Ovary (tissue), 9 donors: Measurements from ENCODE around the gene GRIN2A. TPM values are rescaled to one million over a fixed set of nuclear protein-coding genes. Genes with fewer than 3 reads are reported as not detected.
A peak's percentile ranks its signal among the peaks of the same experiment; 100 is the strongest.

Source experiments
- DNase-seq, 5 donors: peaks; one replicate each; pipeline ENCODE4 v3.0.0-alpha.2; 2019 to 2020
- H3K27ac ChIP-seq, 2 donors: fragments of 200-600 bp; one replicate each; pipeline versions ENCODE4 v1.5.1 to v1.8.0; 2019 to 2022
- H3K27me3 ChIP-seq: fragments of 200-600 bp; one replicate; pipeline ENCODE4 v1.8.0; 2022
- H3K36me3 ChIP-seq: fragments of 200-600 bp; sonication (generic); one replicate; pipeline ENCODE4 v1.5.1; 2019
- H3K4me1 ChIP-seq: one replicate; pipeline ENCODE4 v1.8.1; 2013; ENCODE audit warnings: mild to moderate bottlenecking, moderate library complexity; ENCODE audit not compliant: insufficient read depth
- H3K4me3 ChIP-seq: fragments of 200-600 bp; sonication (generic); one replicate; pipeline ENCODE4 v1.5.1; 2017
- H3K9me3 ChIP-seq, 2 donors: fragments of 200-600 bp in 1 of 2; sonication (generic) in 1 of 2; one replicate each; pipeline versions ENCODE4 v1.5.1 to v1.8.1; 2013 to 2019; ENCODE audit warnings: mild to moderate bottlenecking in 1 of 2, moderate library complexity in 1 of 2
- CTCF ChIP-seq, 3 donors: fragments of 450-650 bp in 2 of 3; fragments of 200-600 bp in 1 of 3; IDR thresholded peaks; one replicate each; pipeline versions ENCODE4 v1.5.1 to v1.8.0; 2016 to 2022; ENCODE audit warnings: antibody characterized with exemption in 3 of 3, mild to moderate bottlenecking in 1 of 3
- EP300 ChIP-seq: sonication (generic); formaldehyde crosslinking; IDR thresholded peaks from one replicate; pipeline ENCODE4 v1.6.1; 2017; ENCODE audit warnings: antibody characterized with exemption
- POLR2A ChIP-seq: fragments of 450-650 bp; IDR thresholded peaks from one replicate; pipeline ENCODE4 v1.6.1; 2017; ENCODE audit warnings: antibody characterized with exemption, mild to moderate bottlenecking, moderate library complexity
- WGBS, 3 donors: extraction: QIAGEN DNeasy Blood & Tissue Kit in 1 of 3; methylation state at CpG; one replicate each; pipeline versions ENCODE4 v1.1.5 to v1.1.7; 2013 to 2017; 5-methylcytosine and 5-hydroxymethylcytosine counted together
- intact Hi-C, 4 donors: fragments of 100-400 bp; cut with DNase I; formaldehyde crosslinking; loops; one replicate each; pipeline versions ENCODE4 v1.11.0 to v1.15.1; 2022 to 2023
- polyA plus RNA-seq, 2 donors: library from polyadenylated mRNA; stranded (reverse); fragments of 200-250 nt in 1 of 2; fragments of 350-450 nt in 1 of 2; fragmentation: Illumina TruSeq in 1 of 2; extraction: RNeasy Lipid Tissue Mini Kit (QIAGEN cat#74804) in 1 of 2; gene quantifications; one replicate each; pipeline ENCODE4 v1.2.3, GENCODE V29; 2013 to 2014
- total RNA-seq, 7 donors: library from RNA; depleted of rRNA in 2 of 7; stranded (reverse); fragments of >200 nt in 2 of 7; fragmentation: NEBNext Ultra II Directional in 3 of 7; extraction: Animal tissue kit (Norgen Biotek cat#: 25700) in 3 of 7; gene quantifications; one replicate each; pipeline versions ENCODE4 v1.1.0 to v1.2.4, GENCODE V29; 2016 to 2023
- donor health status: DM: no; HTN: no; CAD: no; lungs with moderate emphysema.
- donor health status: DM: no; HTN: no; CAD: no.
- donor health status: Bipolar disorder and iron deficiency.
- donor health status: DM: yes; HTN: yes; CAD: no.
- donor health status: DM: no; HTN: no; CAD: no.
- donor health status: DM: yes; HTN: yes; CAD: no.

Gene GRIN2A
- total and polyA plus RNA-seq, 9 donors: 0.08 to 5.4 (median 0.57) TPM; not detected in 1

DNA sequence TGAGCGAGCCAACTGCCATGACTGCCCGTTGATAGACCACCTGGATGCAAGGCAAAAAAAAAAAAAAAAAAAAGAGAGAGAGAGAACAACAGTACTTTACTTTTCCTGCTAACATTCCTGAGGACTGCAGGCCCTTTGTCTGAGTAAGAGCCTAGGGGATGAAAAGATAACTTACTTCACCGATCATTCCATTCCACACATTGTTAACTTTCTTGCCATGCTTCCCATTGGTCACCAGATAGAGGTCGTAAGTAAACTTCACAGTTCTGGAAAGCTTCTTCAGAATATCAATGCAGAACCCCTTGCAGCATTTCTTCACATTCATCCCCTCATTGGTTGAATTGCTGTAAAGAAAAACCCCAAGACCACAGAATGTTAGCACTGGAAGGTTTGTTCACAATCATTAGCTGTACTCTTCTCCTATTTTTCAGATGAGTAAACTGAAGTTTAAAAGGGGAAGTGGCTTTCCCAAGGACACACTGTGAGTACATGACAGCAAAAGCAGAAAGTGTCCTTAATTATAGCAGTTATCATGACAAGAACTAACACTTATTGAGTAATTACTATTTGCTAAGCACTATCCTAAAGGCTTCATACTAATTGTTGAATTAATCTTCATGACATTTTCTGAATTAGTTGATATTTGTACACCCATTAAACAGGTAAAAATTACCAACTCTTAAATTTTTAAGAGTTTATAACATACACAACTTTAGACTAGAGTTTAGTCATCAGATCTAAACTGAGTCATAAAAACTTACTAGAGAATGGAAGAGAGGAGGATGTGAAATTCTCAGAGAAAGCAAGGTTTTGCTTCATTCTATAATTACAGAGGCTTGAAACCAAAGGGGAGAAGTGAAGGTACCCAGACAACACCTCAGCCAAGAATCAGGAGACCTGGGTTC lies 341.2 kb downstream of the GRIN2A start:
- intact Hi-C loops: no loop called here

DNA sequence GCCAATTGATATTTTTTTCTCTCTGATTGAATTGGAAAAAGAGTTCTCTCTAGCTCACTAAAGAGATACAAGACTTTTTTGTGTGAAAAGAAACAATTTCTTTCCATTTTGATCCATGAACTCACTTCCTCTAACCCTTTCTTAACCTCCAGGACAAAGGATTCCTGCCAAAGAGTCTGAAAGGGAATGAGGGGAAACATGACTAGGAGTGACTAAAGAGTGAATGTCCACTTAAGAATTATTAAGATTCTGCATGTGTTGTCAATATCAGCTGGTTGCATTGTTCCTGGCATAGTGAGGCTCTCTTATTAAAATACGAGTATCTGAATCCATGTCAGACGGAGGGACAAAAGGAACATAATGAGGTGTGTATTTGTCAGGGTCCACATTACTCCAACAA lies 344.7 kb downstream of the GRIN2A start:
- intact Hi-C loops: no loop called here
- Histone ChIP-seq H3K27me3 (no peaks in the 10 kb centered on the region), H3K27ac (no peak overlapping the region), H3K36me3 (no peaks in the 10 kb centered on the region), H3K4me1 (no peaks in the 10 kb centered on the region), H3K4me3 (no peak overlapping the region), H3K9me3 (no peaks in the 10 kb centered on the region)
- TF ChIP-seq CTCF (IDR thresholded peaks at IDR 0.05): no peak
- TF ChIP-seq EP300: no peak
- TF ChIP-seq POLR2A: no peak
- DNase-seq: no peak
- 83 to 88% (median 85%) methylated on average over 2 of the region's 2 CpGs for WGBS, 3 donors

More for the DNA sequence above, 341.2 kb downstream of the GRIN2A start:
- Histone ChIP-seq H3K36me3 (no peaks in the 10 kb centered on the region), H3K27me3 (no peaks in the 10 kb centered on the region), H3K9me3 (no peaks in the 10 kb centered on the region), H3K4me1 (no peaks in the 10 kb centered on the region), H3K4me3 (no peak overlapping the region), H3K27ac (no peak overlapping the region)
- no peak for TF ChIP-seq EP300
- no peak for TF ChIP-seq POLR2A
- no peak for TF ChIP-seq CTCF (IDR thresholded peaks at IDR 0.05)
- WGBS, 3 donors: 78 to 81% (median 79%) methylated on average over 4 of the region's 4 CpGs
- DNase-seq: no peak

DNA sequence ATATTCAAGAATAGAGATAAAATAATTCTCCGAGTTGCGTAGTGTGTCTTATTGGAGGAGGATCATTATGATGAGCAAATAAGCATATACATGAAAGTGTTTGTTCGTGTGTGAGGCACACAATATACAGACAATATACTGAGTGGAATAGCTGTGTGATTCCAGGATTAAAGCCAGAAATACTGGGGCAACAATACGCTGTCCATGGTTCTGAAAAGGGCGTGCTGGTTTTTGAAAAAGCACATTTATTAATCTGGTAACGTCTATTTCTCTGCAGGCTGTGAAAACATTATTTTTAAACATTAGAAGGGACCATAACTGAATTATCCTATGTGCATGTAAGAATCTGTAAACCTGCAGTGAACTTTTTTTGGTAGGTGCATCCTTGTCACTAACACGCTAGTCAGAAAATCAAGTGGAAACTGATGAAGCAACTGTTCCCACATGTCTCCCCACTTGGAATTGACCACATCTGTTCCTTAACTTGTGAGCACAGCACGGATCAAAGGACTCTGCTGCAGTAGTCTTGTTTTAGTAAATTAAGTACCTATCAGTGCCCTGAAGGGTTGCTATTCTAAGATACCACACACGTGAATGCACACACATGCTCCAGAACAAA lies 346.0 kb downstream of the GRIN2A start:
- Histone ChIP-seq H3K27ac (no peak overlapping the region), H3K4me3 (no peak overlapping the region)

More for the DNA sequence above, 346.0 kb downstream of the GRIN2A start:
- Histone ChIP-seq H3K9me3 (no peaks in the 10 kb centered on the region), H3K4me1 (no peaks in the 10 kb centered on the region), H3K27me3 (no peaks in the 10 kb centered on the region), H3K36me3 (no peaks in the 10 kb centered on the region)
- intact Hi-C loops: no loop called here
- no peak for TF ChIP-seq EP300
- TF ChIP-seq POLR2A: no peak
- TF ChIP-seq CTCF (IDR thresholded peaks at IDR 0.05): no peak
- WGBS, 3 donors: 24 to 36% (median 25%) methylated on average over 9 of the region's 9 CpGs
- DNase-seq: peak in 2 of 5 donors; percentile 12 to 31
